HCEC 1CT (cell line): ENCODE measurements around the gene KBTBD2.
"Not testable (repeated sequence)": the region's sequence is repeated elsewhere in the genome, so short reads cannot be mapped to it uniquely, and the experiment has no call there.

Source experiments
- DNase-seq: peaks from one replicate; pipeline ENCODE4 v3.0.0-alpha.2; 2017

Gene KBTBD2

DNA sequence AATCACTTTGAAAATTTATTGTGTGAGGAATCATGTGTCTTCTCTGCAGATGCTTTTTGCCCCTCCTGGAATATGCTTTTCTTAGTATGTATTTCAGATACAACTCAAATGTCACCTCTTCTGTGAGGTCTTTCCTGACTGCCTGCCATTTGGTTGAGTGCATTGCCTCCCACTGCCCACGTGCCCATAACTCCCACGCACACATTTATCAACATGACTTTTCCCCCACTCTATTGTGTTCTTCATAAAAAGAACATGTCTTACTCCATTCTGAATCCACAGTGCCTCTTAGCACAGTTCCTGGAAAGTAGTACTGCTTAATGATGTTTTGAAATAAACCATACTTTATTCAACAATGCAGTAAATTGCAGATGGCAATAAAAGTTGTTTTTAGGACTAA is 42.9 kb downstream of the KBTBD2 start:
- not testable (repeated sequence) for DNase-seq

DNA sequence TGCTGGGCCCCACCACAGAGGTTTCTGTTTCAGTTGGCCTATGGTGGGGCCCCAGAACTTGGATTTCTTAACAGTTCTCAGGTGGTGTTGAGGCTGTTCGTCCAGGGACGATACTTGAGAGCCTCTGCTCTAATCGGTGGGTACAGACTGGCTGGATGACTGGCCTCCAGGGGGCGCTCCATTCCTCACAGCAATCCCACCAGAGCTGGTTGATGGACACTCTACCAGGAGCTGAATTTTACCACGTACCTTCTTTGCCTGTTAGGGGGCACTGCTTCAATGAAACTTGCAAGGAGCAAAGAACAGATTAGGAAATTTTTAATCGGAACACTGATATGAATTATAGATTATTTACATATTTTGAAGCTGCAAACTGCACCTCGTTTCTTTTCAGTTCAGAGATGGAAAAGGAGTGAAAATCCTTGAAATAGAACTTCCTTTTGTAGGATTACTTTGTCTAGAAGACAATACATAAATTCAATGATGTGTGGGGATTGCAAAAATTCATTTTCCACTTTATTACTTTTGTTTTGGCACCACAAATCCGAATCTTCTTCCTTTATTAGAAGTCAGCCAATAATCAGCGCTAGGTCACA is 44.8 kb downstream of the KBTBD2 start:
- DNase-seq, result peak; percentile 77

DNA sequence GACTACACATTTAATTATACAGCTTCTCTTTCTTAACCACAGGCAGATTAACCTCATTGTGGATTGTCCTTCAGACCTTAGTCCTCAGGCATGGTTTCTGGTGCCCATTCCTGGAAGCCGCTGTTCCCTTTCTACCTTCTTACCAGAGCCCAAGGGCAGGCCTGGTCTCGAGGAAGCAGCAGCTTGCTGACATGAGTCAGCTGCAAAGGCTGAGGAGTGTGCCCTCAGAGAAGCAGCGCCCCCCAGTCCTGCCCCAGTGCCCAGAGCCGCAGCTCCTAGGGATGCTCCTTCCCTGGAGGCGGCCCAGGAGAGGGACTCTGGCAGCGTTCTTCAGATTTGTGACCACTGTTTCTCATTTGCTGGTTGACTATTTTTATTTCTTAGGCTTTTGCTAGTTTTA is 46.8 kb downstream of the KBTBD2 start:
- DNase-seq, result not testable (repeated sequence)

DNA sequence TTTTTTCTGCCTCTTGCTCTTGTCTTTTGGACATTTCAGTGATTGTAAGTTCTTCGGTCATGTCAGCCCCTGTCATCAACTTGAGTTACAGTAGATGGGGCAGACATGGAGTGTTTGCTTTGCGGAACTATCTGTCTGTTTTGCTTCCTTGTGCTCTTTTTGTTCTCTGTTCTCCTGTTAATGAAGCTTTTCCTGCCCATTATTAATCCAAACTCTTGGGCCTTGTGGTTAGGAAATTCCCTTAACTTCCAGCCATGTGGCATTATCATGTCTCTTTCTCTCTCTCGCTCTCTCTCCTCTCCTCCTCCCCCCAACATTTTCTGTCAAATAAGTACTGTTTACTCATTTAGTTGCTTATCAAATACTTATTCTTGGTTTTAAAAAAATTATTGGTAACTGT is 47.8 kb downstream of the KBTBD2 start:
- not testable (repeated sequence) for DNase-seq

DNA sequence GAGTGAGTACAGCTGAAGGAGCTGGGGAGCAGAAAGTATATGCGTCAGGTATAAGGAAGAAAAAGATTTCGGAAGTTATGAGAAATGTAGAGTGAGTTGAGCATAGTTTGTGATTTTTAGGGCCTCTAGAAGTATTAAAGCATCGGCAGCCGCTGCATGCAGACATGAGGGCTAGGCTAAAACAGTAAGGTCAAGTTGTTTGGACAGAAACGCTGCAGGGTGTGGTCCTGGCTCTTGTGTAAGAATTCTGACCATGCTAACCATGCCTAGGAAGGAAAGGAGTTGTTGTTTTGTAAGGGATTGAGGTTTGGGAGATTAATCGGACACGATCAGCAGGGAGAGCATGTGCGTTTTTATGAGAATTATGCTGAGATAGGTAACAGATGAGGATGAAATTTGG is 51.7 kb downstream of the KBTBD2 start:
- not testable (repeated sequence) for DNase-seq

DNA sequence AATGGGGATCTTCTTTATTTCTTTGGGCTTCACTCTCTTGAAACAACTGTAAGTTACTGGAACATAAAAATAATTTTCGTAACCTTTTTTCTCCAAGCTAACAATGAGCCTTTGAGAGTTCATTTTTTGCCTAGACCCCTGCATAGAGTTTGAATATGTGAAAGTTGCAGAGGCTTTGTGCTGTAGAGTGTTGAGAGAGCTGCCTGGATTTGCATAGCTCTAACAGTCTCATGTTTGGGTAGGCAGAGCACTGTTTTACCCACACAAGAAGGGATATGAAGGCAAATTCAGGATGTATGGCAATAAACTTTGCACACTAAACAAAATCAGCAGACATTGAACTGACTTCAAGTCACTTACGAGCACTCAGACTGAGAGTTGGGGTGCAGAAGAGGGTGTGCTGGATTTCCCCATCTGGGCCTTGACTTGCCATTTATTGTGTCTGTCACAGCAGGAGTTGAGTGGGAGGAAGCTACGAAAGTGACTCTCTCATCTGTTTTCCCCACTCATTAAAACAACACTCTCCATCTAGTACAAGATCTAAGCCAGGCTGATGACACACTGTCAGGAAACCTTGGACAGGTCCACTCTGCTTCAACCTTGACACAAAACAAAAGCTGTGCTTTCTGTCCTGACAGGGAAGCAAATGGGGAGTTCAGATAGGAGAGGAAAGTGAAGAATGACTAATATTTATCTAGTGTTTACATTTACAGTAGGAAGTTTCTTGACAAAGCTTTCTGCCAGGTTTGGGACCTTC is 62.4 kb downstream of the KBTBD2 start:
- not testable (repeated sequence) for DNase-seq
